Esophagus muscularis mucosa (tissue), 3 donors: Measurements from ENCODE around the gene FAM111B.
A peak's percentile ranks its signal among the peaks of the same experiment; 100 is the strongest.

Experiments
- CTCF ChIP-seq, 3 experiments: fragments of 200-600 bp in 2 of 3; fragments of 450-650 bp in 1 of 3; sonication (generic) in 2 of 3; IDR thresholded peaks; one replicate each; pipeline ENCODE4 v1.5.1; 2017 to 2019; ENCODE audit warnings: antibody characterized with exemption in 3 of 3, mild to moderate bottlenecking in 2 of 3, moderate library complexity in 1 of 3
- POLR2A ChIP-seq: fragments of 450-650 bp; IDR thresholded peaks from one replicate; pipeline ENCODE4 v1.6.1; 2017; ENCODE audit warnings: antibody characterized with exemption, moderate library complexity, mild to moderate bottlenecking, low read depth

GRCh38 chr11:59171508-59172322 lies 64.7 kb downstream of the FAM111B start, which contains the start of gene DTX4:
- TF ChIP-seq CTCF (IDR thresholded peaks at IDR 0.05) (peak; percentile 72 to 94 (median 88)), POLR2A (no peak)
